HG02798 (cell line): ENCODE measurements around the gene TNIP1.
A peak's percentile ranks its signal among the peaks of the same experiment; 100 is the strongest.

Source experiments
- ATAC-seq: cut with Tn5 transposase; IDR thresholded peaks from one replicate; pipeline ENCODE4 v1.9.1; 2021; ENCODE audit warnings: mild to moderate bottlenecking; ENCODE audit not compliant: unreplicated experiment, poor library complexity

TNIP1 gene

DNA sequence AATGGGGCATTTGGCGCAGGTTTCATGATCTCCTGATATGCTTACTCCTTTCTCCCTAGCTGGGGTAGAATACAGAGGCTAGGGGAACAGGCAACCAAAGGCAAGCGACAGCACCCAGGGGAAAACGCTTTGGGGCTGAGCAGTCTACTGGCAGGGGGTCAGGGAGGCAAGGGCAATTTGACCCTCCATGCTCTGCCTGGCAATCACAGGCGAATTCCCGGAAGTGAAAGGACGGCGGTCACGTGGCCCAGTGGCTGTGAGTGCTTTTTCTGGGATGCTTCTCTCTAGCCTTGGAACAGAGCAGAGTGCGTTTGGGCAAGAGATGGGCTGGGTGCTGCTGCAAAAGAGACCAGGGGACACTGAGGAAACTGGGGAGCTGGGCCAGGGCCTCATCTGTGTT is 54.7 kb downstream of the TNIP1 start:
- ATAC-seq, result no peak

DNA sequence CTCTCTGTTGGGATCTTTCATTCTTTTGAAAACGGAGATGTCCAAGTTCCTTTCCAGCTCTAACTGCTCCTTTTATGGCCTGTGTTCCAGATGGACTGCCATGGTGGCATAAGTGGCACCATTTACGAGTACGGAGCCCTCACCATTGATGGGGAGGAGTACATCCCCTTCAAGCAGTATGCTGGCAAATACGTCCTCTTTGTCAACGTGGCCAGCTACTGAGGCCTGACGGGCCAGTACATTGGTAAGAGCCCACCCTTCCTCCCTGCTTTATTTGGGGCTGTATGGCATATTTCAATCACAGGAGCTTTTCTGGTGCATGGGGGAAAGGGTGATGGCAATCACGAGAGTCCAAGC is 55.6 kb downstream of the TNIP1 start:
- no peak for ATAC-seq

DNA sequence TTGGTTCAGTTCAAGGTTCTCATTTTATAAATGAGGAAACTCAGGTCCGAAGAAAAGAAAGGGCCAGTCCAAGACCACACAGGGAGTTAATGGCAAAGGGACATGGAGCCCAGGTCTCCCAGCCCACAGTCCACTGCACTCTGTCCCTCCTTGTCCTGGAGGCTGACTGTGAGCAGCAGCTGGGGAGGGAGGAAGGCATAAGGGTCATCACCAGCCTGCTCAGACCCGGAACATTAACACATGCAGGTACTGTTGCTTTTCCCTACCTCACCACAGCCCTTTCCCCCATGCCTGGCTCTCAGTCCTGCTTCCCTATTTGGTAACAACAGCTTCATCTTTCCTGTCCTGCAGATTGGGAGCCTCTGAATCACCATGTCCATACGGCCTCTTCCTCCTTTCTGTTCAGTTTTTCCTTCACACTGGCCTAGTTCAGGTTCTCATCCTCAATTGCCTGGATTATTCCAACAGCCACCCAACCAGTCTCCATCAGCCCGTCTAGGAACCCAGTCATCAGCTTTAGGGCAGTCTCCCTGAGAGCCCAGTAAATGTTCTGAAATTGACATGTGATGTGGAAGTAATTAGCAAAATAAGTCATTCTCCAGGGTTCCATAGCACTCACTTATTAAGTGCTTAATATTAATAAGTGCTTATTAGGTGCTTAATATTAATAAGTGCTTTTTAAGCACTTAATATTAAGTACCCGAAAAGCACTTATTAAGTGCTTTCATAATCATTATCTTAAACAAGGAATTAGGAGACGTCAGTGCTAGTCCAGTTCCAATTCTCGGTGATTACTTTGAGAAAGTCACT is 56.2 kb downstream of the TNIP1 start:
- ATAC-seq, result no peak

DNA sequence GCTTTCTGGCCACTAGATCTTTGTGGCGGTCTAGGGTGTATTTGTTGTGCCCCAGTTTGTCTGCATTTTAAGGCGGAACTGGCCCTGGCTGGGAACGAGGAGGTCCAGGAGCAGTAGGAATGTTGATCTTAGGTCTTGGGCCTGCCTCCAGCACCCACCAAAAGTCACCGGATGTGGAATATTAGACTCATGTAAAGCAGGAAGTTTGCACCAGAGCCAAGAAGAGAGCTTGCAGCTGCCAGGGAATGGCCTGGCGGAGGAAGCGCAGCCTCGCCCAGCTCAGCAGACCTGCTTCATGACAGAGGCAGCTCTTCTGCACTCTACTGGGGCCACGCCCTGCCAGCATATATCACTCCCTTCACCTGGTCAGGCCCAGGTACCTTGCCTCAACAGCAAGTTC is 57.2 kb downstream of the TNIP1 start:
- ATAC-seq, result no peak

DNA sequence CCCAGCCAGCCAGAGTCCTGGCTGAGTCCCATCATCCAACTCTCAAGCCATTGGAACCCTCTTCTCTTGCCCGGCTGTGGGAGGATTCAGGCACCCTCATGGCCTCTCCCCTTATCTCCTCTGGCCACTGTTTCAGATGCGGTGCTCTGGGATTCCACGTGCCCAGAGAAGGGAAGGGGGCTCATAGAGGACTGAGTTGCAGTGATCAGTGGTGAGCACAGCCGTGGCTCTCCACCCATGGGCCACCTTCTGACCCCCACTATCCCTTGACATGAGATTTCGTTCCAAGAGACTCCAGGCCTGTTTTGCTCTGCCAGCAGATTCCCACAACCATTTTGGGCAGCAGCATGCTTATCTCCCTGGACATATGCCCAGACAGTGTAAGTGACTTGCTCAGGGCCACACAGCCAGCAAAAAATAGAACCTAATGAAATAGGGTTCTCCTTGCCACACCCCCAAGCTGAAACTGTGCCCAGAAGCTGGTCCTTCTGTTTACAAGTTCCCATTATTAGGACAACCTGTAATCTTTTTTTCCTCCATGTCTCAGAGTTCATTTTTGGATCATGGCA is 57.7 kb downstream of the TNIP1 start:
- no peak for ATAC-seq

DNA sequence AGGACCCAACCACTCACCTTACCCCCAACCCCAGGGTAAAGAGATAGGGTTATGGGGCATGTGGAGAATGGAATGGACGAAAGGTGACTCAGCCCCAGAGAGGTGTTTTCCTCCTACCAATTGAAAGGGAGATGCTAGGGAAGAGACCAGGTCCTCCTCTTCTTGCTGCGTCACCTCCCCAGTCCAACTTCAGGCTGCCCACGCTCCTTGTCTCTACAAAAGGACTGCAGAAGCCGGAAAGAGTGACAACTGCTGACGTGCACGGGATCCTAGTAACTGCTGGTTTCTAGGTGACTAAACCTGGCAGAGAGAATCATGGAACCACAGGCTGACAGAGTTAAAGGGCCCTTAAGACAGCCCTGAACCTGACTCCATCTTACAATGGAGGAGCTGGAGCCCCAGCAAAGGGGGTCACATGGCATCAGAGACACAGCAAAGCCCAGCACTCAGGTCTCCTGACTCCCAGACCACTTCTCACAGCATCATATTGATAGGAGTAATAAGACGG is 58.3 kb downstream of the TNIP1 start:
- no peak for ATAC-seq

DNA sequence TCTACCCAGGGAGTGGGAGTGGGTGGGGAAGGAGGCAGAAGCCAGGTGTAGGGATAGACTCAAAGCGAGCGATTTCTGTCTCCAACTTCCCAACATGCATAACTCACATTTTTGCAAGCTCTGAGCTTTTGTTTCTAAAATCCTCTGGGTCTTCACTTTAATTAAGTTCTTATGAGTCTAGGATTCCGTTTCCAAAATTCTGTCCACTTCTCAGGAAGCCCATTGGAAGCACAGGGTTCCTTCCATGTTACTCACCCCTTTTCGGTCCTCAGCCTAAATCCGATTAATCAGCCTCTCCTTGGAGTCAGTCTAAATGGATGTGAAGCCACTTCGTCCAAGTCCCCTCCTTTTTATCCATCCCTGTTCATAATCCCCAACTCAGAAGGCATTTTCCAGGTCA is 59.1 kb downstream of the TNIP1 start:
- ATAC-seq, result no peak

DNA sequence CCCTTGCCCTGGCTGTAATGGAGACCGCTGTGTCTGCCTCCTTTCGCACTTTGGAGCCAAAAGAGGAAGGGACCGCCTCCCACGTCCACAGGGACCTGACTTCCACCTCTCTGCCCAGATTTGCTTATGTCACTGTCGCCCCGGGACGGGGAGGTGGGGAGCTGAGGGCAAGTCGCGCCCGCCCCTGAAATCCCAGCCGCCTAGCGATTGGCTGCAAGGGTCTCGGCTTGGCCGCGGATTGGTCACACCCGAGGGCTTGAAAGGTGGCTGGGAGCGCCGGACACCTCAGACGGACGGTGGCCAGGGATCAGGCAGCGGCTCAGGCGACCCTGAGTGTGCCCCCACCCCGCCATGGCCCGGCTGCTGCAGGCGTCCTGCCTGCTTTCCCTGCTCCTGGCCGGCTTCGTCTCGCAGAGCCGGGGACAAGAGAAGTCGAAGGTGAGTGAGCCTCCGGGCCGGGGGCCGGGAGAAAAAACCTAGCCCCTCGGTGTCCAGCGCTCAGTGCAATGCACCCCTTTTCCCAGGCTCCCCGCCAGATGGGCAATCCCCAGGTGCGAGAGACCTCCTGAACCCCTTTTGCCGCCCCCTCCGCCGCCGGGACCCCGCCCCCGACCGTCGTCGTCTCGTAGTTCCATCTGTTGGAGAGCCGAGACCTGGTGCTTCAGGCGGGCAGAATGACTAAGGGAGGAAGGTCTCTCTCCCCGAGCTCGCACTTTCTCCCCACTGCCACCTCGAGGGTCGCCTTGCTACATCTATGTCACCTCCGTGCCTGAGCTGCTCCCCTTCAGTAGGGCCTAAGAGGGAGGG is 60.3 kb downstream of the TNIP1 start, which contains the start of gene GPX3:
TSS of gene GPX3 (plus strand) at position 288 of the 807 bp plus-strand sequence. CDS start at position 352, 64 bp downstream.
- peak; percentile 72 for ATAC-seq

DNA sequence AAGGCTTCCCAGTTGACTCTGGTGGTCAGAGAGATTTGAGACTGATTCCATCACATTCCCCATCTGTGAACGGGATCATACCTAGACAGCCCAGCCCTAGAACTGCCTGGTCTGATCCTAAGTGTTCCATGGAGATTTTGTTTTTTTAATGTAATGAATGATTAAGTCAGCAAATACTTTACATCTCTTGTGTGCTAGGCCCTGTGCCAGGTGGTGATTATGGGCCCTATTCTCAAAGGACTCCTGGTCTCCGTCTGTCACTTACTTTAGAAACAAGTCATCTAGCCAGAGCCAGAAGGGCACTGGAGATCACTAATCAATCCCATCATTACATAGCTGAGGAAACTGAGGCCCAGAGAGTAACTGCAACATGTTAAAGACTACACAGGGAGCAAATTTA is 61.5 kb downstream of the TNIP1 start:
- ATAC-seq, result no peak

DNA sequence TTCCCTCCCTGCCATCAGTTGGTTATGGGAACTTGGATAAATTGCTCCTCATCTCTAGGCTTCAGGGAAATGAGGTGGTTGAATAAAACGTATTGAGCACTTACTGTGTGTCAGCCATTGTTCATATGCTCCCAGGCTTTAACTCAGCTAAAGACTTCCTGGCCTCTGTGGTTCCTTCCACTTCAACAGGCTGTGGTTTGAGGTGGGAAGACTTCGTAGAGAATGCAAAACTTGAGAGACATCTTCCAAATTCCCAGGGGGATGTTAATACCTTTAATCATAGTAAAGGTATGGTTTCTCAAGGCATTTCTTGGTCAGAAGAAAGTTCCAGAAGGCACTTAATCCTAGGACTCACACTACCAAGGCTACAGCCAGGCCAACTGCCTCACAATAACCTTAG is 62.0 kb downstream of the TNIP1 start:
- ATAC-seq, result no peak

DNA sequence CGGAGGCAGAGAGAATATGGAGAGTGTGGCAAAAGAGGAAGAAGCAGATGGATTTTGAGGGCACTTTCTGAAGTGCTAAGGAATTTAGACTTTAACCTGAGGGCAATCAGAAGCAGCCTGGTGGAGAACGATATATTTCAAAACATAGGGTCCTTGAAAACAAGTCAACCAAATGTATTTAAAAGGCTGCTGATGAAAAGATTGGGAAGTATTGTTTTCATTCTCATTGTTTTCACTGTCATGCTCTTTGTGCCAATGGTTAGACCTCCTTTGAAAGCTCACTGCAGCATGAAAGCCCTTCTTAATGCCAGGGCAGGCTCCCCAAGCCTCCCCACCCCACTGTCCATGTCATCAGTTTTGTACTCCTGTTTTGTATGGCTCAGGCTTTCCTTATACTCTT is 62.9 kb downstream of the TNIP1 start:
- no peak for ATAC-seq

DNA sequence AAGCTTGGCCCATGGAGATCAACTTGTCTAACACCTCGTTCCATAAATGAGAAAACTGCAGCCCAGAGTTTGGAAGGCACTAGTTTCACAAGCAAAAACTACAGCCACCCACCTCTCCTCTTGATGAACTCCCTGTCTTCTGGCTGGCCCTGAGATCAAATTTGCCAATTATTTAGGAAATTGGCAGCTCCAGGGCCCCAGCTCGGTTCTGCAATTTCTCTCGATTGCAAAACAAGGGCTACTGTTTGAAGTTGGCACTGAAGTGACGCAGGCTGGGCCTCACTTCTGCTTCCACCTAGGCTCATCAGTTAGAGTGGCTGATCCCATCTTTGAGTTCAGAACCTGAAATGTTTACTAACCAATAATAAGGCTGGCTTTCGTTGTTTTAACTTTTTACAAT is 64.1 kb downstream of the TNIP1 start:
- ATAC-seq, result no peak

DNA sequence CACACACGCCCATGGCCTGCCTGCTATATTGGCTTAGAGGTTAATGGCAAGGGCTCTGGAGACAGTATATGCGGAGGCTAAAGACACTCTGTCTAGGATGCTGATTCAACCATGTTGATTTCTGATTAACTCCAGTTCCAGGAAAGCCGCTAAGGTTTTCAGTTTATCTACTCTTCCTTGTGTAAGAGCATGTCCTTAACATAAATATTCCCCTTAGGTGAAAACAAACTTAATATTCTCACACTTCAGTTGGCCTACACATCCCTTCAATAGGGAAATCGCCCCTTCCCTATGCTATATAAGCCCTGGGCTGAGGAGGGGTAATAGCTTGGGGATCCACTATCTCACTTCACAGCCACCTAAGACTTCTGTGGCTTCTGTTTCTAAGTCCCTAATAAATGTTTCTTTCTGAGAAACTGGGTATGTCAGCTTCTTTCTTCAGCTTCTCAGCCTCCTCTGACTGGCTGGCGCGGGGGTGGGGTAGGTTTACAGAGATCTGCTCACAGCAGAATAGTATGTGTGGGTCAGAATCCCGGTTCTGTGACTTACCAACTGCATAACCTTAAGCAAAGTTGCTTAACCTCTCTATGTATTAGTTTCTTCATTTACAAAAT is 64.8 kb downstream of the TNIP1 start:
- ATAC-seq, result no peak

DNA sequence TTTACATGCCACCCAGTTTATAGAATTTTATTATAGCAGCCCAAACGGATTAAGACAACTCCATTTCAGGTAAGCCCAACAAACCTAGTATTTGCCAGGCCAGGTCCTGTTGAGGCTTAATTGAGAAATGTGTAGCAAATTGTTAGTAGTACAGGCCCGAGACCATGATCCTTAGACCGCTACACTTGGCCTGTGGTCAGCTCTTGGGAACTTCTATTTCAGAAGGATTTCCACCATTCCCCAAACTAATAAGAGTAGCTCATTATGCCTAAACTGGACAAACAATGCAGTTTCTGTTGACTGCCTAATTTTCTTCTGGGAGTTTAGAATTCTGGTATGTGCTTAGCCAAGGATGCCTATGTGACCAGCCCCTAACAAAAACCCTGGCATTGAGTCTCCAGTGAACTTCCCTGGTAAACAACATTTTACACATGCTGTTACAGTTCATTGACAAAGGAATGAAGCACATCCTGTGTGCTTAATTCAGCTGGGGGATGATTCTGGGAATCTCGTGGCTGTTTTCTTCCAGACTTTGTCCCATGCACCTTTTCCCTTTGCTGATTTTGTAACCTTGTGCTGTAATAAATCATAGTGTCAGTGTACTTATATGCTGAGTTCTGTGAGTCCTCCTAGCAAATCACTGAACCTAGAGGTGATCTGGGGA is 66.0 kb downstream of the TNIP1 start:
- no peak for ATAC-seq

DNA sequence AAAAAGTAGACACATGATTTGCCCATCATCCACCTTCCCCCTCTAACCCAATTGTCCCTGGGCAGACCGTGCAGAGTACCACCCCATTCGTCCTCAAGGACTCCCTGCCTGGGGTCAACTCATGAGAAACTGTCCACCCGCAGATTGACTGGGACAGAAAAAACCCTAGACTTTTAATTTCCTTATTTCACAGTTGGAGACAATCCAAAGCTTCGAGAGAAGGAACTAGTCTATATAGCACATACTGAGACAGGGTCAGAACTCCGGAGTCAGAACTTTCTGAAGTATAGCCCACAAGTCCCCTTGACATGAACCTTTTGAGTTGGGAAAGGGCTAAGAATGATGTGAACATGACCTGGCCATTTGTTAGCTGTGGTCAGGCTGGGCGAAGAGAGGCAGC is 68.0 kb downstream of the TNIP1 start:
- no peak for ATAC-seq

DNA sequence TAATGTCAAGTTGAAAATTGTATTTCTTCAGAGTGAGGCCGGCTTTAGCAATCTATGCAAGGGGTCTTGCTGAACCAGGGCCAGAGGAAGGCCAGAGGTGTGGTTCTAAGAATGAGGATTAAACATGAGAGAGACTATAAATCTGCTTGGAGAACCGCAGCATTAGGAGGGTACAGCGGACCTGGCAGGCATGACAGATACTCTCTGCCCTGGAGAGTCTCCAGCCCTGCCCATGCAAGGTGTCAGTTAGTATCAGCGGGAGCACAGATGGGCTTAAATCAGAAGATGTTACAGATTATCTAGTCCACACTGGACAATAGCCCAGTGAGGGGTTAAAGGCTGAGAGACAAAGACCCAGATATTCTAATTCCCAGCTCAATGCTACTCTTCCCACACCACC is 71.9 kb downstream of the TNIP1 start:
- ATAC-seq, result no peak

DNA sequence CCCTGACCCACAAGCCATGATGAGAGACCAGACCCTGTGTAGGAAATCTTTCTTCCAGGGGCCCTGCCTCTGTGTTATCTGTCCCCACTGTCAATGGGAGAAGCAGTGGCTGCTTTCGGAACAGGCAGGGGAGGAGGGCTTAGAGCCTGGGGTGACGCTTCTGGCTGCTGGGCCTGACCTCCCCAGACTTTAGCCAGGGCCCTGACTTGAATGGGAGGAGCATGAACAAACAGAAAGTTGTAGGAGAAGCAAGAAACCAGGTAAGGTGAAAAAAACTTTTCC is 72.7 kb downstream of the TNIP1 start:
- ATAC-seq, result no peak

DNA sequence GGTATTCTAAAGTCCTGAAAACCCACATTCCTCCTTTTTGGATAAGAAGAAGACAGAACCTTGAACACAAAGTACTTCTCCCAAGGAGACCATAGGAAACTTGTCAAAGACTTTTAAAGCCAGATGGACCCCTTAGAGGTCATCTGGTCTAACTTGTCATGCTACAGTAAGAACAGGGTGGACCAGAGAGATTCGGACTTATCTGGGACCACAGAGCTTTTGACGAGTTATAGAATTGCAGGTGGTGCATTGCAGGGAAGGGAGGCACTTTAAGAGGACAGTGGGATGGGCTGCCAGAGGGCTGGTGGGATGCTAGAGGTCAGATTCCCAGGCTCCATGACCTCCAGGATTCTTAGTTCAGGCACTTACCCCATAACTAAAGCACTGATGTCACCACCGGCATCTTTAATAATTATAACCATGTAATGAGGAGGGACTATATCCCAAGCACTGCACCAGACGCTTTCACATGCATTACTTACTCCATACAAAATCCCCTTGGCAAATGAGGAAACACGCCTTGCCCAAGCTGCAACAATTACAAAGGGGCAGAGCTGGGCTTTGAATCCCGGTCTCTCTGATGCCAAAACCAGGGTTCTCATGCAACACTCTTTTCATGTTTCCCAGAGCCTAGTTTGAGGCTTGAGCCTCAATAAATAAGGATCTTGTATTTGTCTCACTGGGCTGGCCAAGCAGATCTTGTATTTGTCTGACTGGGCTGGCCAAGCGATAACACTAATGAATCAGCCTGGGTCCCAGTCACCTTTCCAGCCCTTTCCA is 73.2 kb downstream of the TNIP1 start:
- ATAC-seq, result no peak

DNA sequence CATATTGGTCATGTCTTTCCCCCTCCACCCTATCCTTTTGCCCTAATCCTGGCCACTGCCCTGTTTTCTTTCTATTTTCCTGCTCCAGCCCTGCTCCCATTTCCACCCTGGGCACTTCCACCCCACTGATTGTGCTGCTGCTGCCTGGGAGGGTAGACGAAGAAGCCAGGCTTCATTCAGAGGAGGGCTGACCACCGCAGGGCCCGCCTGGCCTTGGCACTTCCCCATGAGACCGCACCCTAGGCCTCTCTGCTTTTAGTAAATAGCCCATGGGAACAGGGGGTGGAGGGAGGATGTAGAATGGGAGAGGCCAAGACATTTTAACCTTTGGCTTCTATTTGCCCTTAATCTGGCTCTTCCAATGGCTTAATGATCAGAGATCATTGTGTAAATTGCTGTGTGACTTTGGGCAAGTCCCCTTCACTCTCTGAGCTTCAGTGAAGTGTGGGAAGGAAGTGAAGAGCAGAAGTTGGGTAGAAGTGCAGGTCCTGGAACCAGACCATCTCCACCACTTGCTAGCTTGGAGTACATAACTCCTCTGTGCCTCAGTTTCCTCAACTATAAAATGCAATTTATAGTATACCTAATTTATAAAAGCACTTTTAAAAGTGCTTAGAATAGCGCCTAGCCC is 74.0 kb downstream of the TNIP1 start:
- ATAC-seq, result no peak
